Transverse colon (tissue), 4 donors: Measurements from ENCODE around the gene SMAD7. TPM values are rescaled to one million over a fixed set of nuclear protein-coding genes. Genes with fewer than 3 reads are reported as not detected.

Source experiments
- DNase-seq: peaks from one replicate; pipeline ENCODE4 v3.0.0-alpha.2; 2019
- H3K27ac ChIP-seq, 4 donors: fragments of 200-600 bp; sonication (generic); 2 replicates each; pipeline ENCODE4 v1.5.1; 2016 to 2018; ENCODE audit warnings: inconsistent platforms in 4 of 4
- H3K27me3 ChIP-seq: fragments of 200-600 bp; sonication (generic); 2 replicates; pipeline ENCODE4 v1.5.1; 2017; ENCODE audit warnings: inconsistent platforms
- H3K36me3 ChIP-seq, 4 donors: fragments of 200-600 bp; sonication (generic); 2 replicates each; pipeline ENCODE4 v1.5.1; 2017 to 2019; ENCODE audit warnings: inconsistent platforms in 4 of 4
- H3K4me1 ChIP-seq, 4 donors: fragments of 200-600 bp; sonication (generic); 2 replicates each; pipeline ENCODE4 v1.5.1; 2017 to 2020; ENCODE audit warnings: inconsistent platforms in 4 of 4
- H3K4me3 ChIP-seq, 4 donors: fragments of 200-600 bp; sonication (generic); 1 replicate in 1 of 4; 2 replicates in 3 of 4; pipeline versions ENCODE4 v1.5.1 to v1.6.1; 2017 to 2019; ENCODE audit warnings: inconsistent platforms in 4 of 4
- H3K9me3 ChIP-seq, 2 donors: fragments of 200-600 bp; sonication (generic); 2 replicates each; pipeline ENCODE4 v1.5.1; 2017 to 2019; ENCODE audit warnings: inconsistent platforms in 2 of 2
- EP300 ChIP-seq: sonication (generic); formaldehyde crosslinking; IDR thresholded peaks from one replicate; pipeline ENCODE4 v1.6.1; 2017; ENCODE audit warnings: antibody characterized with exemption, low read depth
- POLR2A ChIP-seq: fragments of 450-650 bp; IDR thresholded peaks from one replicate; pipeline ENCODE4 v1.6.1; 2016; ENCODE audit warnings: antibody characterized with exemption, mild to moderate bottlenecking, moderate library complexity
- POLR2AphosphoS5 ChIP-seq, 3 donors: sonication (generic); formaldehyde crosslinking; IDR thresholded peaks; one replicate each; pipeline ENCODE4 v1.6.1; 2016; ENCODE audit warnings: antibody characterized with exemption in 3 of 3
- WGBS, 2 donors: methylation state at CpG; one replicate each; pipeline ENCODE4 v1.1.5; 2018; ENCODE audit warnings: low coverage in 1 of 2; 5-methylcytosine and 5-hydroxymethylcytosine counted together
- in situ Hi-C, 4 donors: fragments of 200-750 bp; cut with MboI; loops; one replicate each; pipeline versions ENCODE4 v1.15.0 to v1.15.1; 2017; ENCODE audit warnings: low sequenced_read_pairs in 3 of 4, low pct_ligation_motif_present in 1 of 4, low pct_unique_long_range_greater_than_20kb in 1 of 4
- intact Hi-C: fragments of 100-400 bp; cut with DNase I; formaldehyde crosslinking; loops from one replicate; pipeline ENCODE4 v1.15.1; 2023; ENCODE audit warnings: low total_unique reads
- total RNA-seq, 4 donors: library from RNA; depleted of rRNA; stranded (reverse); fragments of >200 nt; gene quantifications; one replicate each; pipeline ENCODE4 v1.1.0, GENCODE V29; 2016
- TF ChIP-seq, protein P1 (sequence below), 5 experiments: fragments of 200-600 bp in 3 of 5; fragments of 450-650 bp in 2 of 5; sonication (generic) in 3 of 5; IDR thresholded peaks; 1 replicate in 2 of 5; 2 replicates in 3 of 5; pipeline ENCODE4 v1.5.1; 2016 to 2017; ENCODE audit warnings: antibody characterized with exemption in 5 of 5, inconsistent platforms in 3 of 5, mild to moderate bottlenecking in 2 of 5, moderate library complexity in 1 of 5

Gene SMAD7
- total RNA-seq, 4 donors from 2014 or later = 76.0 to 199 (median 77.1) TPM

DNA sequence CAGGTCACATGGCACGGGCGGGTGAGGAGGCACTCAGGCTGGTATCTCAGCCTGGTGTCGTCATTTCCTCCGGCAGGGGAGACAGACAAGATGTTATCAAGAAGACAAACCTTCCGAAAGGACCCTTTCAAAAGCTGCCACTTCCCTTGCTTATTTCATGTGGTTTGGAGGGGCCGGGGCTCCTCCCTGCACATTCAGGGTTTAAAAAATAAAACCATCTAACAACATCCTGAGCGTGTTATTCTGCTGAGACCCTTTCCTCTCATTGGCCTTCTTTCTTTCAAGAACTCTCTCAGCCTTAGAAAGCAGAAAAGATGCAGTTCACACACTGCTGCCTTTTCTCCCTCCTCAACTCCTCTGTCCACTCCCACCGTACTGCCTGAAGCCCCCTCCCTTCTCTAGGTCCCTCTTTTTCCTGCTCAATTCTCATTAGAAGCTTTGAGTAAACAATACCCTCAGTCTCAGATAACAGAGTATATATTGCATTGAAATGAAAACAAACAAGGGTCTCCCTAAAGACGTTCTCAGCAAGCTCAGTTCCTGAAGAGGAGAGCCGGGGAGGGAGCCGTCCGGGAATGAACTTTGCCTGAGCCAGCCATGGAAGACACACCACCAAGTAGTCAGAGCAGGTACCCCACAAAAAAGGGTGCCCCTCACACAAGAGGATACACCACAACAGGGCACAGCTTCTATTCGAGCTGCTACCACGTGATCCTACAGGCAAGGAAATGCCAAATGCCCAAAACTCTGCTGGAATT lies 9.7 kb downstream of the SMAD7 start:
- intact Hi-C loops (loop anchor here (10.0 kb wide), 1 partner anchor 156 kb away; no protein-coding TSS in a partner anchor), in situ Hi-C loops (no loop called here)
- 57 to 76% methylated on average over 7 to 14 of the region's 14 CpGs for WGBS, 2 donors
- H3K4me3 ChIP-seq = no peak overlapping the region
- H3K9me3 ChIP-seq = no peaks in the 10 kb centered on the region
- TF ChIP-seq POLR2AphosphoS5 (IDR thresholded peaks at IDR 0.05) (no peak), POLR2A (no peak), EP300 (no peak)
- TF ChIP-seq, protein P1, sequence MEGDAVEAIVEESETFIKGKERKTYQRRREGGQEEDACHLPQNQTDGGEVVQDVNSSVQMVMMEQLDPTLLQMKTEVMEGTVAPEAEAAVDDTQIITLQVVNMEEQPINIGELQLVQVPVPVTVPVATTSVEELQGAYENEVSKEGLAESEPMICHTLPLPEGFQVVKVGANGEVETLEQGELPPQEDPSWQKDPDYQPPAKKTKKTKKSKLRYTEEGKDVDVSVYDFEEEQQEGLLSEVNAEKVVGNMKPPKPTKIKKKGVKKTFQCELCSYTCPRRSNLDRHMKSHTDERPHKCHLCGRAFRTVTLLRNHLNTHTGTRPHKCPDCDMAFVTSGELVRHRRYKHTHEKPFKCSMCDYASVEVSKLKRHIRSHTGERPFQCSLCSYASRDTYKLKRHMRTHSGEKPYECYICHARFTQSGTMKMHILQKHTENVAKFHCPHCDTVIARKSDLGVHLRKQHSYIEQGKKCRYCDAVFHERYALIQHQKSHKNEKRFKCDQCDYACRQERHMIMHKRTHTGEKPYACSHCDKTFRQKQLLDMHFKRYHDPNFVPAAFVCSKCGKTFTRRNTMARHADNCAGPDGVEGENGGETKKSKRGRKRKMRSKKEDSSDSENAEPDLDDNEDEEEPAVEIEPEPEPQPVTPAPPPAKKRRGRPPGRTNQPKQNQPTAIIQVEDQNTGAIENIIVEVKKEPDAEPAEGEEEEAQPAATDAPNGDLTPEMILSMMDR (IDR thresholded peaks at IDR 0.05) = no peak
- no peaks in the 10 kb centered on the region for H3K27me3 ChIP-seq
- peaks cover 80 to 100% (median 97%) of the 10 kb centered on the region in 4 donors for H3K4me1 ChIP-seq
- peak; percentile 67 for DNase-seq
- H3K36me3 ChIP-seq = no peaks in the 10 kb centered on the region
- peak overlapping the region; percentile 92 to 100 (median 98) for H3K27ac ChIP-seq

DNA sequence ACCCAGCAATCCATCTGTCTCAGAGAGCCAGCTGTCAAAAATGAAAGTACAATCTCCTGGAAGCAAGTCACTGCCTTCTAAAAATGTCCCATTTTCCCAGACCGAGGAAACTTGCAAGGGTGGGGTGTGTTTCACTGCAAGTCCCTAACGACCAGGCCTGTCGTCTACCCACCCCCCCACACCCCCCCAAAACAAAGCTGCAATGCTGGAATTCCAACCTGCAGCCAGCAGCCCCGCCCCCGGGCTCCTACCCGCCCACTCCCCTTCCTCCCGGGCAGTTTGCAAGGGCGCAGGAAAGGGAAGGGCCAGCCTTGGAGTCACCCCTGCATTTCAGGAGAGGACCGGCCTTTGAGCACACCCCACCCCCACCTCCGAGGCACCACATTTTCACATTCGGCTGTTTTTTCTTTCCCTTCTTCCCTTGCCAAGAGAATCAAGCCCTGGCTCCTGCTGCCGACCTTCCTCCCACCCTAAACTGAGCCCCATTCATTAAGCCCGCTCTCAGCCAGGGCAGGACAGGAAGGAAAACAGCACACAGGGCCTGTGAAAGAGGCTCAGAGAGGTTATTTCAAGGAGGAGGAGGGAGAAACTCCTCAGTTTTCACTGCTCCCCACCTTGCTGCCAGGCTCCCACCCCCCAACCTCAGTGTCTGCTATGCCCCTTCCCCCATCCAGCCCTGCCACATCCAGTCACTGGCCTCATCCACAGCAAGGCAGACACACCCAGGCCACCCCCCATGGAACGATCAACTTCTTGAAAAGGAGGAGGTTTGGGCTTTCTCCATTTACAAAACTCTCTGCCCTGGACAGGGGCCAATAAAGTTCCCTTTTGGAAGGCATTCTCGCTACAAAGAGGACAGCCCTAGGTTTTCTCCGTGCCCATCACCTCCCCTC lies 11.3 kb downstream of the SMAD7 start:
- DNase-seq = no peak
- Histone ChIP-seq H3K4me3 (peak overlapping the region in 1 of 4 donors; percentile 25), H3K27me3 (no peaks in the 10 kb centered on the region), H3K36me3 (no peaks in the 10 kb centered on the region), H3K9me3 (no peaks in the 10 kb centered on the region), H3K27ac (peak overlapping the region; percentile 92 to 100 (median 98)), H3K4me1 (peaks cover 84 to 99% (median 94%) of the 10 kb centered on the region in 4 donors)
- intact Hi-C loops = loop anchor here (10.0 kb wide), 1 partner anchor 155 kb away; no protein-coding TSS in a partner anchor
- TF ChIP-seq POLR2A = no peak
- TF ChIP-seq POLR2AphosphoS5 (IDR thresholded peaks at IDR 0.05) = no peak
- TF ChIP-seq EP300 = no peak
- TF ChIP-seq, protein P1 (IDR thresholded peaks at IDR 0.05) = no peak
- in situ Hi-C loops = no loop called here
- 16 to 55% methylated on average over 3 to 14 of the region's 16 CpGs for WGBS, 2 donors

GRCh38 chr18:48938827-48939204 lies 11.9 kb downstream of the SMAD7 start:
- DNase-seq = no peak
- Histone ChIP-seq H3K36me3 (no peaks in the 10 kb centered on the region), H3K27ac (peak overlapping the region; percentile 92 to 100 (median 98)), H3K9me3 (no peaks in the 10 kb centered on the region), H3K27me3 (no peaks in the 10 kb centered on the region), H3K4me1 (peaks cover 82 to 99% (median 94%) of the 10 kb centered on the region in 4 donors), H3K4me3 (peak overlapping the region in 1 of 4 donors; percentile 25)
- TF ChIP-seq POLR2AphosphoS5 (IDR thresholded peaks at IDR 0.05) = no peak
- TF ChIP-seq, protein P1 (IDR thresholded peaks at IDR 0.05) = no peak
- TF ChIP-seq POLR2A = no peak
- no peak for TF ChIP-seq EP300
- intact Hi-C loops (no loop called here), in situ Hi-C loops (no loop called here)
- WGBS, 2 donors = 70% methylated on average over 9 of the region's 9 CpGs; no CpG with 5 or more reads in 1 of the 2 donors
